ENCODE results near the gene RASEF. TPM values are rescaled to one million over a fixed set of nuclear protein-coding genes. Genes with fewer than 3 reads are reported as not detected.
"Not testable (repeated sequence)": the region's sequence is repeated elsewhere in the genome, so short reads cannot be mapped to it uniquely, and the experiment has no call there.

RASEF gene
- total RNA-seq, 1 donor from 2014 or later, result 0.27 TPM

DNA sequence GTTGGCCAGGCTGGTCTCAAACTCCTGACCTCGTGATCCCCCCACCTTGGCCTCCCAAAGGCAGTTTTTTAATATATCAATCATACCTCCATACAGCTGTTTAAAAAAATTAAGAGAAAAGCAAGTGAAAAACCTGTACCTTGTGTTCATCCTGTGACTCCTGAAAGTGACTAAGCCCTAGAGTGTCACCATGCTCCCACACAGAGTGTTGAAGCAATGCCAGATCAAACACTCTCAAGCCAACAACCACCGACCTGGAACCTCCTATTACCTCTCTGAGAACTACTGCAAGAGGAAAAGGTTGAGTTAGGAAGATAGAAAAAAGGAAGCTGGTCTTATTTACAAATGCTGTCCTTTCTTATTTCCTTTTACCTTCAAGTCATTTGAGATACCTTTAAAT lies 123.5 kb downstream of the RASEF start:
- no peak for DNase-seq (ENCODE audit: low spot score)
- H3K27ac Mint-ChIP-seq (ENCODE audit: unreplicated experiment), result no peak overlapping the region
- no peaks in the 10 kb centered on the region for H3K36me3 Mint-ChIP-seq (ENCODE audit: low read depth)
- no peaks in the 10 kb centered on the region for H3K27me3 Mint-ChIP-seq (ENCODE audit: low read depth)
- no peak overlapping the region for H3K4me3 Mint-ChIP-seq (ENCODE audit: unreplicated experiment)
- TF ChIP-seq, protein P1, sequence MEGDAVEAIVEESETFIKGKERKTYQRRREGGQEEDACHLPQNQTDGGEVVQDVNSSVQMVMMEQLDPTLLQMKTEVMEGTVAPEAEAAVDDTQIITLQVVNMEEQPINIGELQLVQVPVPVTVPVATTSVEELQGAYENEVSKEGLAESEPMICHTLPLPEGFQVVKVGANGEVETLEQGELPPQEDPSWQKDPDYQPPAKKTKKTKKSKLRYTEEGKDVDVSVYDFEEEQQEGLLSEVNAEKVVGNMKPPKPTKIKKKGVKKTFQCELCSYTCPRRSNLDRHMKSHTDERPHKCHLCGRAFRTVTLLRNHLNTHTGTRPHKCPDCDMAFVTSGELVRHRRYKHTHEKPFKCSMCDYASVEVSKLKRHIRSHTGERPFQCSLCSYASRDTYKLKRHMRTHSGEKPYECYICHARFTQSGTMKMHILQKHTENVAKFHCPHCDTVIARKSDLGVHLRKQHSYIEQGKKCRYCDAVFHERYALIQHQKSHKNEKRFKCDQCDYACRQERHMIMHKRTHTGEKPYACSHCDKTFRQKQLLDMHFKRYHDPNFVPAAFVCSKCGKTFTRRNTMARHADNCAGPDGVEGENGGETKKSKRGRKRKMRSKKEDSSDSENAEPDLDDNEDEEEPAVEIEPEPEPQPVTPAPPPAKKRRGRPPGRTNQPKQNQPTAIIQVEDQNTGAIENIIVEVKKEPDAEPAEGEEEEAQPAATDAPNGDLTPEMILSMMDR (IDR thresholded peaks at IDR 0.05), result no peak
- H3K9me3 Mint-ChIP-seq (ENCODE audit: low read depth), result no peaks in the 10 kb centered on the region
- no peaks in the 10 kb centered on the region for H3K4me1 Mint-ChIP-seq (ENCODE audit: low read depth)

DNA sequence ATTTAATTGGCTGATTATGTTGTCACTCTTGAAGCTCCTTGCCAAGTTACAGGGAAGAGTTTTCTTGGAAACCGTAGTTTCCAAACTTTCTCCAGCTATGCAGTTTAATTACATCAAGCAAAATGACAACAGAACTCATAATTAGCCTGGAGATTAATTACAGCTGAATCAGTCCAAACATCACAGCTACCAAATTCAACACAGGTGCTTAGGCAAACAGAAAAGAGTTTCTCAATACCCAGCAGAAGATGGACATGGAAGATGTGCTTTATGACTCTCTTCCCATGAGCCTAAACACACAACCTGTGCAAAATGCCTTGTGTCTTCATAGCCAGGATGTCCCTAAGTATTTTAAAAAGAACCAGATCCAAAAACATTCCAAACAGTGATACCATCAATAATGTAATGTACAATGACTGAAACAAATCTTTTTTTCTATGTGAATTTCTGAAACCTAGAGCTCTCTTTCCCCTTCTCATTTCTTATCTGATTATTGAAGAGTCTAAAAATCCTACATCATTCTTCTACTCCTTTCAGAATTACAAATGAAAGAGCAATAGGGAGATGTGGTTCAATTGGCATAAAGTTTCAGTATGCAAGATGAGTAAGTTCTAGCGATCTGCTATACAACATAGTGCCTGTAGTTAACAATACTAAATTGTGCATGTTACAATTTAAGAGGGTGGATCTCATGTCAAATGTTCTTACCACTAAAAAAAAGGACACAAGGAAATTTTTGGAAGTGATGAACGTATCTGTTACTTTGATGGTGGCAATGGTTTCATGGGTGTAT lies 124.3 kb downstream of the RASEF start:
- Mint-ChIP-seq H3K27me3 (ENCODE audit: low read depth) (no peaks in the 10 kb centered on the region), H3K27ac (ENCODE audit: unreplicated experiment) (no peak overlapping the region), H3K36me3 (ENCODE audit: low read depth) (no peaks in the 10 kb centered on the region), H3K9me3 (ENCODE audit: low read depth) (no peaks in the 10 kb centered on the region), H3K4me1 (ENCODE audit: low read depth) (no peaks in the 10 kb centered on the region), H3K4me3 (ENCODE audit: unreplicated experiment) (no peak overlapping the region)
- DNase-seq (ENCODE audit: low spot score), result no peak
- TF ChIP-seq, protein P1 (IDR thresholded peaks at IDR 0.05), result no peak

DNA sequence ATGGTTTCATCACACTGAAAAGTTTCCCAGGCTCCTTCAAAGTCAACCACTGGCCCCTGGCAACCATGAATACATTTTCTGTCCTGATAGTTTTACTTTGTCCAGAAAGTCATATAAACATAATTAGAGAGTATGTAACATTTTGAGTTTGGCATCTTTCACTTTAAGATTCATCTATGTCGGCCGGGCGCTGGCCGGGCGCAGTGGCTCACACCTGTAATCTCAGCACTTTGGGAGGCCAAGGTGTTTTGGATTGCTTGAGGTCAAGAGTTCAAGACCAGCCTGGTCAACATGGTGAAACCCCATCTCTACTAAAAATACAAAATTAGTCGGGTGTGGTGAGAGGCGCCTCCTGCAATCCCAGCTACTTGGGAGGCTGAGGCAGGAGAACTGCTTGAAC lies 126.4 kb downstream of the RASEF start:
- H3K27ac Mint-ChIP-seq (ENCODE audit: unreplicated experiment); H3K4me1 Mint-ChIP-seq (ENCODE audit: low read depth); H3K4me3 Mint-ChIP-seq (ENCODE audit: unreplicated experiment); DNase-seq (ENCODE audit: low spot score); H3K9me3 Mint-ChIP-seq (ENCODE audit: low read depth); H3K36me3 Mint-ChIP-seq (ENCODE audit: low read depth); H3K27me3 Mint-ChIP-seq (ENCODE audit: low read depth): not testable (repeated sequence)

DNA sequence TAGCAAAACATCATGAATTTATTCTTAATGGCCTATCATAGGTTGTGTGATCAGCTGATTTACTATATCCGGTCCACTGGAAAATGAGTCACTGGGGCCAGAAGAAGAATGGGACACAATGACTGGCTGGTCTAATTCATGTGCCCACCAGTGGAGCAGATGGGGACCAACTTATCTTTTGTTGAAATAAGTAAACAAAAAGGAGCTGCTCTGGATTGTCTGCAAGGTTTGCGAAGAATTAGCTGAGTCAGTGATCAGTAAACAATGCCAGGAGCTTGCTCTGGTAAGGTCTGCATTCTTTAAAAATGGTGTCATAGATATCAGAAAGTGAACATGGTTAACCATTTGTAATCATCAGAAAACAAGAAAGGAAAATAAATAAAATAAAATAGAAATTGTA lies 128.0 kb downstream of the RASEF start:
- DNase-seq (ENCODE audit: low spot score), result no peak
- TF ChIP-seq, protein P1 (IDR thresholded peaks at IDR 0.05), result no peak
- Mint-ChIP-seq H3K27me3 (ENCODE audit: low read depth) (no peaks in the 10 kb centered on the region), H3K36me3 (ENCODE audit: low read depth) (no peaks in the 10 kb centered on the region), H3K27ac (ENCODE audit: unreplicated experiment) (no peak overlapping the region), H3K4me3 (ENCODE audit: unreplicated experiment) (no peak overlapping the region), H3K9me3 (ENCODE audit: low read depth) (no peaks in the 10 kb centered on the region), H3K4me1 (ENCODE audit: low read depth) (peaks cover 5% of the 10 kb centered on the region)

DNA sequence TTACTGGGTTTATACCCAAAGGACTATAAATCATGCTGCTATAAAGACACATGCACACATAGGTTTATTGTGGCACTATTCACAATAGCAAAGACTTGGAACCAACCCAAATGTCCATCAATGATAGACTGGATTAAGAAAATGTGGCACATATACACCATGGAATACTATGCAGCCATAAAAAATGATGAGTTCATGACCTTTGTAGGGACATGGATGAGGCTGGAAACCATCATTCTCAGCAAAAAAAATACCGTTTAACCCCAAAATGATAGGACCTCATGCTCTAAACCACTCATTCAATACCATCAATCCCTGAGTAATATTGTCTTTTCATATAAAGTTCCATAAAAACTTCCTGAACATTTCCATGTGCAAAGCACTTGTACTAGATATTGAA lies 128.9 kb downstream of the RASEF start:
- H3K27ac Mint-ChIP-seq (ENCODE audit: unreplicated experiment); H3K4me1 Mint-ChIP-seq (ENCODE audit: low read depth); H3K4me3 Mint-ChIP-seq (ENCODE audit: unreplicated experiment); H3K36me3 Mint-ChIP-seq (ENCODE audit: low read depth); H3K27me3 Mint-ChIP-seq (ENCODE audit: low read depth); H3K9me3 Mint-ChIP-seq (ENCODE audit: low read depth); DNase-seq (ENCODE audit: low spot score): not testable (repeated sequence)

DNA sequence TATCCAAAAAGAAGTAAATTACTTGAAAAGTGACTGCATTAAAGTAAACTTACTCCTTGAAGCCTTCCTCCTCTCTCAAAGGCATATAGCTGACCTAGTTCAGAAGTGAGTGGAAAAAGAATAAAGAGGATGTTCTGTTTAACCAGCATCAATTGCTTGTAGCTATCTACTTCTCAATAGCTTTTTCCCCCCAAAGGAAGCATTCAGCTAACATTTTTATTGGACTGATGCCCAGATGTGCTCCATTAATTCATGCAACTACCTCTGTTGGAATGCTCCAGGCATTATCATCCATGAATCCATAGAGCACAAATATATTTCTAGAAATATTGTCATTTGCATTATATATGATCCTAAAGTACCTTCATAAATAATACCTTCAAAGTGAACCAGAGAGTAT lies 132.8 kb downstream of the RASEF start:
- TF ChIP-seq, protein P1 (IDR thresholded peaks at IDR 0.05), result no peak
- Mint-ChIP-seq H3K36me3 (ENCODE audit: low read depth) (no peaks in the 10 kb centered on the region), H3K27ac (ENCODE audit: unreplicated experiment) (no peak overlapping the region), H3K27me3 (ENCODE audit: low read depth) (no peaks in the 10 kb centered on the region), H3K4me1 (ENCODE audit: low read depth) (peaks cover 5% of the 10 kb centered on the region), H3K4me3 (ENCODE audit: unreplicated experiment) (no peak overlapping the region), H3K9me3 (ENCODE audit: low read depth) (no peaks in the 10 kb centered on the region)
- no peak for DNase-seq (ENCODE audit: low spot score)

All from chondrocyte (in vitro differentiated cells).